OCI-LY1 (cell line): Measurements from ENCODE around the gene DNAH8.

ENCODE experiments used
- H2AFZ ChIP-seq: fragments of 200-600 bp; sonication (generic), shearing (Covaris generic); 2 replicates; pipeline ENCODE4 v1.6.0; 2014; ENCODE audit warnings: antibody characterized with exemption, mild to moderate bottlenecking, low read length
- H3F3A ChIP-seq: fragments of 200-600 bp; sonication (generic), shearing (Covaris generic); 2 replicates; pipeline ENCODE4 v1.6.0; 2014; ENCODE audit warnings: mild to moderate bottlenecking, antibody characterized with exemption, low read length, moderate library complexity; ENCODE audit not compliant: insufficient read depth
- H3K27ac ChIP-seq: fragments of 200-600 bp; sonication (generic); 2 replicates; pipeline ENCODE4 v1.5.1; 2014; ENCODE audit warnings: low read length, mixed run types, mild to moderate bottlenecking, low read depth; ENCODE audit not compliant: poor library complexity, severe bottlenecking
- H3K27me3 ChIP-seq: fragments of 200-600 bp; sonication (generic); 2 replicates; pipeline ENCODE4 v1.6.0; 2014; ENCODE audit warnings: antibody characterized with exemption, mild to moderate bottlenecking, low read length, moderate library complexity; ENCODE audit not compliant: insufficient read depth
- H3K36me3 ChIP-seq: fragments of 200-600 bp; sonication (generic); 2 replicates; pipeline ENCODE4 v1.6.1; 2014; ENCODE audit warnings: mild to moderate bottlenecking, antibody characterized with exemption, low read length, moderate library complexity, mixed read lengths; ENCODE audit not compliant: insufficient read depth
- H3K4me1 ChIP-seq: fragments of 200-600 bp; sonication (generic); 2 replicates; pipeline ENCODE4 v1.5.1; 2014; ENCODE audit warnings: mild to moderate bottlenecking, low read length, moderate library complexity; ENCODE audit not compliant: insufficient read depth, severe bottlenecking
- H3K4me2 ChIP-seq: fragments of 200-600 bp; sonication (generic), shearing (Covaris generic); 2 replicates; pipeline ENCODE4 v1.6.1; 2014; ENCODE audit warnings: low read length
- H3K4me3 ChIP-seq: fragments of 200-600 bp; sonication (generic); 2 replicates; pipeline ENCODE4 v1.5.1; 2014; ENCODE audit warnings: low read length, low read depth, mild to moderate bottlenecking, mixed read lengths; ENCODE audit not compliant: poor library complexity, severe bottlenecking
- H3K79me2 ChIP-seq: fragments of 200-600 bp; shearing (Covaris generic); 2 replicates; pipeline ENCODE4 v1.6.1; 2016; ENCODE audit warnings: mixed run types, low read length, mixed read lengths; ENCODE audit not compliant: insufficient read depth
- H3K9ac ChIP-seq: fragments of 200-600 bp; sonication (generic), shearing (Covaris generic); 2 replicates; pipeline ENCODE4 v1.6.1; 2014; ENCODE audit warnings: mild to moderate bottlenecking, low read length, mixed read lengths
- H3K9me2 ChIP-seq: fragments of 200-600 bp; sonication (generic), shearing (Covaris generic); 2 replicates; pipeline ENCODE4 v1.6.1; 2014; ENCODE audit warnings: low read depth, mild to moderate bottlenecking, low read length, mixed read lengths
- H3K9me3 ChIP-seq: fragments of 200-600 bp; shearing (Covaris generic); 2 replicates; pipeline ENCODE4 v1.6.1; 2014; ENCODE audit warnings: low read length, mixed read lengths
- H4K20me1 ChIP-seq: fragments of 200-600 bp; sonication (generic), shearing (Covaris generic); 2 replicates; pipeline ENCODE4 v1.6.0; 2016; ENCODE audit warnings: mild to moderate bottlenecking, low read length; ENCODE audit not compliant: insufficient read depth
- EZH2 ChIP-seq: fragments of 200-600 bp; sonication (generic), shearing (Covaris generic); IDR thresholded peaks from 2 replicates; pipeline ENCODE4 v1.8.0; 2017; ENCODE audit warnings: borderline replicate concordance, mixed run types, mild to moderate bottlenecking, antibody characterized with exemption, low read length, moderate library complexity, mixed read lengths
- TF ChIP-seq, protein P1 (sequence below): fragments of 200-600 bp; sonication (generic), shearing (Covaris generic); IDR thresholded peaks from 2 replicates; pipeline ENCODE4 v1.5.1; 2017; ENCODE audit warnings: mild to moderate bottlenecking, antibody characterized with exemption, low read length, moderate library complexity, mixed read lengths

The DNAH8 gene

DNA sequence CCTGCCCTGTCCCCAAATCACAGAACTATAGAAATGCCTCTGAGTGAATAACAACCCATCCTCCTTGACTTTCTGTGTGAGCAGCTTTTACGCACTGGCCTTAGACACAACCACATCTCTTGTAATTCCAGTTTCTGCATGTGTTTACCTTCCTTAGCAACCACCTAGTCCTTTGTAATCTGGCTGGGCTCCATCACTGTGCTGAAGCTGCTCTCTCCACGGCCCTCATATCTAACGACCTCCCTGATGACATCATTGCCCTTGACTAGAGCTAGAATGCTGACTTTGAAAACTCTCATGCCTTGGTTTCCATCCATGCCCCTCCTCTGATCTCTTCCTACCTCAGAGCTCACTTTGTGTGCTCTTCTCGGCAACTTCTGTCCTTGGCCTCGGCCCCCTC lies 303.0 kb downstream of the DNAH8 start:
- Histone ChIP-seq H4K20me1 (no peaks in the 10 kb centered on the region), H2AFZ (no peak overlapping the region), H3K79me2 (no peaks in the 10 kb centered on the region), H3K27me3 (no peaks in the 10 kb centered on the region), H3F3A (no peaks in the 10 kb centered on the region), H3K9me3 (no peaks in the 10 kb centered on the region), H3K4me1 (no peaks in the 10 kb centered on the region), H3K27ac (no peak overlapping the region), H3K36me3 (no peaks in the 10 kb centered on the region), H3K9me2 (no peaks in the 10 kb centered on the region), H3K9ac (no peak overlapping the region), H3K4me2 (no peak overlapping the region), H3K4me3 (no peak overlapping the region)
- no peak for TF ChIP-seq EZH2
- TF ChIP-seq, protein P1, sequence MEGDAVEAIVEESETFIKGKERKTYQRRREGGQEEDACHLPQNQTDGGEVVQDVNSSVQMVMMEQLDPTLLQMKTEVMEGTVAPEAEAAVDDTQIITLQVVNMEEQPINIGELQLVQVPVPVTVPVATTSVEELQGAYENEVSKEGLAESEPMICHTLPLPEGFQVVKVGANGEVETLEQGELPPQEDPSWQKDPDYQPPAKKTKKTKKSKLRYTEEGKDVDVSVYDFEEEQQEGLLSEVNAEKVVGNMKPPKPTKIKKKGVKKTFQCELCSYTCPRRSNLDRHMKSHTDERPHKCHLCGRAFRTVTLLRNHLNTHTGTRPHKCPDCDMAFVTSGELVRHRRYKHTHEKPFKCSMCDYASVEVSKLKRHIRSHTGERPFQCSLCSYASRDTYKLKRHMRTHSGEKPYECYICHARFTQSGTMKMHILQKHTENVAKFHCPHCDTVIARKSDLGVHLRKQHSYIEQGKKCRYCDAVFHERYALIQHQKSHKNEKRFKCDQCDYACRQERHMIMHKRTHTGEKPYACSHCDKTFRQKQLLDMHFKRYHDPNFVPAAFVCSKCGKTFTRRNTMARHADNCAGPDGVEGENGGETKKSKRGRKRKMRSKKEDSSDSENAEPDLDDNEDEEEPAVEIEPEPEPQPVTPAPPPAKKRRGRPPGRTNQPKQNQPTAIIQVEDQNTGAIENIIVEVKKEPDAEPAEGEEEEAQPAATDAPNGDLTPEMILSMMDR, result no peak

DNA sequence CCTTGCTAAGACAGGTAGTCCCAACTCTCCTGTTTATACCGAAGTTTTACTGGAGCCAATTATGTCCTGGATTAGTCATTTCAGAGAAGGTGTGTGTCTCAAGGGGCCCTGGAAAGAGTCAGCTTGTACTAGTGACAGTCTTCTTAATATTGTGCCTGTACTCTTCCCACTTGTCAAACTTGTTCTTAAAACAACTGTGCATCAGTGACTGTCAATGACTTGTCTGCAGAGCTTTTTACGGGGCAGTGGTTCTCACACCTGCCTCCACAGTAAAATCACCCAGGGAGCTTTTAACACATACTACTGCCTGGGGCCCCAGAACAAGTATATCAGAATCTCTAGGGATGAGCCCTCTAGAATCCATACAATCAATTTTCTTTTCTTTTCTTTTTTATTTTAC lies 305.0 kb downstream of the DNAH8 start:
- Histone ChIP-seq H3K9ac (no peak overlapping the region), H3K4me3 (no peak overlapping the region), H3F3A (no peaks in the 10 kb centered on the region), H3K4me2 (no peak overlapping the region), H3K4me1 (no peaks in the 10 kb centered on the region), H3K27me3 (0 out of 2 replicates have a peak, but pooled peaks cover 4% of the 10 kb centered on the region), H3K27ac (no peak overlapping the region), H3K79me2 (no peaks in the 10 kb centered on the region), H4K20me1 (no peaks in the 10 kb centered on the region), H3K9me3 (no peaks in the 10 kb centered on the region), H2AFZ (no peak overlapping the region), H3K36me3 (no peaks in the 10 kb centered on the region), H3K9me2 (no peaks in the 10 kb centered on the region)
- TF ChIP-seq, protein P1, result no peak
- TF ChIP-seq EZH2, result no peak

DNA sequence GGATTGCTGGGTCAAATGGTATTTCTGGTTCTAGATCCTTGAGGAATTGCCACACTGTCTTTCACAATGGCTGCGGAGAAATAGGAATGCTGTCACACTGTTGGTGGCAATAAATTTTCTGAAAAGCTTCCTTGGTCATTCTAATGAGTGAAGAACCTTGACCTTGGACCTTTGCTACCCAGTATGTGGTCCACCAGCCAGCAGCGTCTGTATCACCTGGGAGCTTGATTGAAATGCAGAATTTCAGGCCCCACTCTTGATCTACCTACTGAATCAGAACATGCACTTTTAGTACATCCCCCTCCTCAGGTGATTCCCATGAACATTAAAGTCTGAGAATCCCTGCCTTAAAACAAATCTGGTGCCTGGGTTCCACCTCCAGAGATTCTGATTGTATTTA lies 305.9 kb downstream of the DNAH8 start:
- no peak for TF ChIP-seq EZH2
- TF ChIP-seq, protein P1, result no peak
- Histone ChIP-seq H2AFZ (no peak overlapping the region), H3K27me3 (0 out of 2 replicates have a peak, but pooled peaks cover 4% of the 10 kb centered on the region), H3K9ac (no peak overlapping the region), H3K4me2 (no peak overlapping the region), H3K27ac (no peak overlapping the region), H3K36me3 (no peaks in the 10 kb centered on the region), H3F3A (no peaks in the 10 kb centered on the region), H3K4me1 (no peaks in the 10 kb centered on the region), H3K9me3 (no peaks in the 10 kb centered on the region), H3K79me2 (no peaks in the 10 kb centered on the region), H3K4me3 (no peak overlapping the region), H3K9me2 (no peaks in the 10 kb centered on the region), H4K20me1 (no peaks in the 10 kb centered on the region)
